ENCODE results near the gene ZNF334.

- no peak for TF ChIP-seq CTCF (IDR thresholded peaks at IDR 0.05; ENCODE audit: low read depth, low read length, poor library complexity, severe bottlenecking)
- TF ChIP-seq EZH2phosphoT487 (IDR thresholded peaks at IDR 0.05; ENCODE audit: borderline replicate concordance, low read length), result no peak
Measured at GRCh38 chr20:46546298-46546697, 32.9 kb upstream of the ZNF334 start.
